PC-9 (cell line): ENCODE results near the gene MYLK3.

Source experiments
- CTCF ChIP-seq: fragments of 200-600 bp; sonication (generic); conservative IDR thresholded peaks from 2 replicates; pipeline ENCODE4 v1.6.1; 2017; ENCODE audit warnings: mixed run types, antibody characterized with exemption, mild to moderate bottlenecking, moderate library complexity
- EZH2 ChIP-seq: fragments of 200-600 bp; sonication (generic); IDR thresholded peaks from 2 replicates; pipeline ENCODE4 v1.8.0; 2017; ENCODE audit warnings: antibody characterized with exemption, low read depth

GRCh38 chr16:46706642-46707041, 41.5 kb downstream of the MYLK3 start:
- TF ChIP-seq CTCF = no peak
- TF ChIP-seq EZH2 = no peak
